Stomach (tissue), 9 donors: Measurements from ENCODE around the gene STXBP6. TPM values are rescaled to one million over a fixed set of nuclear protein-coding genes. Genes with fewer than 3 reads are reported as not detected.

ENCODE experiments used
- DNase-seq, 2 donors: peaks; one replicate each; pipeline versions ENCODE4 v3.0.0 to v3.0.0-alpha.2; 2013 to 2019
- H3K27ac ChIP-seq, 5 donors: fragments of 200-600 bp in 4 of 5; sonication (generic) in 4 of 5; one replicate each; pipeline ENCODE4 v1.5.1; 2013 to 2019; ENCODE audit warnings: mild to moderate bottlenecking in 1 of 5, moderate library complexity in 1 of 5
- H3K27me3 ChIP-seq, 3 donors: fragments of 200-600 bp; sonication (generic); one replicate each; pipeline ENCODE4 v1.5.1; 2017 to 2019; ENCODE audit warnings: mixed run types in 1 of 3
- H3K36me3 ChIP-seq, 4 donors: fragments of 200-600 bp; sonication (generic); 1 replicate in 3 of 4; 2 replicates in 1 of 4; pipeline ENCODE4 v1.5.1; 2016 to 2019
- H3K4me1 ChIP-seq, 4 donors: fragments of 200-600 bp; sonication (generic); one replicate each; pipeline ENCODE4 v1.5.1; 2016 to 2019
- H3K4me3 ChIP-seq, 4 donors: fragments of 200-600 bp; sonication (generic) in 3 of 4; one replicate each; pipeline ENCODE4 v1.5.1; 2016 to 2019; ENCODE audit warnings: mild to moderate bottlenecking in 1 of 4
- H3K9me3 ChIP-seq, 4 donors: fragments of 200-600 bp; sonication (generic); one replicate each; pipeline ENCODE4 v1.5.1; 2016 to 2019
- CTCF ChIP-seq, 7 experiments: fragments of 450-650 bp in 4 of 7; fragments of 200-600 bp in 3 of 7; sonication (generic) in 3 of 7; IDR thresholded peaks; one replicate each; pipeline ENCODE4 v1.5.1; 2016 to 2019; ENCODE audit warnings: antibody characterized with exemption in 7 of 7, control low read depth in 2 of 7, mild to moderate bottlenecking in 1 of 7
- EP300 ChIP-seq: sonication (generic); formaldehyde crosslinking; IDR thresholded peaks from one replicate; pipeline ENCODE4 v1.6.1; 2017; ENCODE audit warnings: antibody characterized with exemption
- POLR2A ChIP-seq, 4 donors: fragments of 450-650 bp; IDR thresholded peaks; one replicate each; pipeline ENCODE4 v1.6.1; 2016; ENCODE audit warnings: antibody characterized with exemption in 4 of 4, control low read depth in 2 of 4, mild to moderate bottlenecking in 1 of 4, moderate library complexity in 1 of 4
- POLR2AphosphoS5 ChIP-seq, 3 donors: sonication (generic); formaldehyde crosslinking; IDR thresholded peaks; one replicate each; pipeline ENCODE4 v1.6.1; 2016; ENCODE audit warnings: antibody characterized with exemption in 3 of 3
- WGBS, 5 donors: extraction: QIAGEN DNeasy Blood & Tissue Kit in 3 of 5; methylation state at CpG; one replicate each; pipeline versions ENCODE4 v1.1.5 to v1.1.7; 2013 to 2018; 5-methylcytosine and 5-hydroxymethylcytosine counted together
- intact Hi-C: fragments of 100-400 bp; cut with DNase I; formaldehyde crosslinking; loops from one replicate; pipeline ENCODE4 v1.15.1; 2023; ENCODE audit warnings: low total_unique reads
- polyA plus RNA-seq, 3 donors: library from polyadenylated mRNA; stranded (reverse); fragments of 200-250 nt; gene quantifications; one replicate each; pipeline ENCODE4 v1.2.3, GENCODE V29; 2013
- total RNA-seq, 5 donors: library from RNA; depleted of rRNA; stranded (reverse); fragments of >200 nt; gene quantifications; one replicate each; pipeline versions ENCODE4 v1.1.0 to v1.2.3, GENCODE V29; 2014 to 2016
- donor health status: healthy with polysubstance abuse.
- donor health status: Bipolar disorder and iron deficiency.
- donor health status: healthy.

The STXBP6 gene
- total and polyA plus RNA-seq, 8 donors, result 7.4 to 37.1 (median 15.2) TPM

- Histone ChIP-seq H3K4me3 (no peak overlapping the region), H3K27me3 (no peaks in the 10 kb centered on the region), H3K27ac (no peak overlapping the region), H3K9me3 (no peaks in the 10 kb centered on the region), H3K36me3 (peaks cover 0 to 15% (median 10%) of the 10 kb centered on the region in 4 donors), H3K4me1 (peaks cover 0 to 17% (median 2%) of the 10 kb centered on the region in 4 donors)
- WGBS, 5 donors, result 75 to 94% (median 89%) methylated on average over 1 of the region's 1 CpG
- DNase-seq, result no peak
- intact Hi-C loops, result no loop called here
- TF ChIP-seq POLR2A (IDR thresholded peaks at IDR 0.05) (no peak), POLR2AphosphoS5 (IDR thresholded peaks at IDR 0.05) (no peak), EP300 (no peak), CTCF (IDR thresholded peaks at IDR 0.05) (no peak)
These were observed 192.7 kb downstream of the STXBP6 start for GRCh38 chr14:24857277-24857676.

DNA sequence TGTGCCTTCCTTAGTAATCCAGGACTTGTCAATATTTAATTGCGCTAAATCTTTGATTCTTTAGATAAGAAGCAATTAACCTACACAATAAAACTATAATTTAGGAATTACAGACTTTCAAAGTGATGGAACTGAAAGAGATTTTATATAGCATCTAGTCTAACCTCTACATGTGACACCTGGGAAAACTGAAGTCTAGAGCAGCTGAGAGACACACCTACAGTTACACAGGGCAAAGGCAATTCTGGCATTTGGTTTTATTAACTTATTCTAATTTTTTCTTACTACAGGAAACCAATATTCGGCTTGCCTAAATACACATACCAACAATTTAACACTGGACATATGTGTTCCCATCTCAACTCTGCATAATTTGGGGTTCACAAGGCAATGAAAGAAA lies 196.5 kb downstream of the STXBP6 start:
- H3K4me3 ChIP-seq, result no peak overlapping the region
- WGBS, 5 donors, result 76 to 90% (median 85%) methylated on average over 2 of the region's 2 CpGs
- H3K36me3 ChIP-seq, result peaks cover 0 to 15% (median 10%) of the 10 kb centered on the region in 4 donors
- TF ChIP-seq POLR2A (IDR thresholded peaks at IDR 0.05) (no peak), CTCF (IDR thresholded peaks at IDR 0.05) (no peak), POLR2AphosphoS5 (IDR thresholded peaks at IDR 0.05) (no peak), EP300 (no peak)
- DNase-seq, result no peak
- H3K27ac ChIP-seq, result no peak overlapping the region
- H3K9me3 ChIP-seq, result no peaks in the 10 kb centered on the region
- intact Hi-C loops, result no loop called here
- H3K4me1 ChIP-seq, result no peaks in the 10 kb centered on the region
- H3K27me3 ChIP-seq, result no peaks in the 10 kb centered on the region

GRCh38 chr14:24852312-24853060 lies 197.5 kb downstream of the STXBP6 start:
- TF ChIP-seq CTCF (IDR thresholded peaks at IDR 0.05), result no peak
- intact Hi-C loops, result no loop called here
- peaks cover 0 to 15% (median 10%) of the 10 kb centered on the region in 4 donors for H3K36me3 ChIP-seq
- no peaks in the 10 kb centered on the region for H3K27me3 ChIP-seq
- H3K9me3 ChIP-seq, result no peaks in the 10 kb centered on the region
- no peaks in the 10 kb centered on the region for H3K4me1 ChIP-seq
- no peak for DNase-seq
- H3K27ac ChIP-seq, result no peak overlapping the region
- H3K4me3 ChIP-seq, result no peak overlapping the region
- WGBS, 5 donors, result 79 to 87% (median 84%) methylated on average over 6 of the region's 6 CpGs

DNA sequence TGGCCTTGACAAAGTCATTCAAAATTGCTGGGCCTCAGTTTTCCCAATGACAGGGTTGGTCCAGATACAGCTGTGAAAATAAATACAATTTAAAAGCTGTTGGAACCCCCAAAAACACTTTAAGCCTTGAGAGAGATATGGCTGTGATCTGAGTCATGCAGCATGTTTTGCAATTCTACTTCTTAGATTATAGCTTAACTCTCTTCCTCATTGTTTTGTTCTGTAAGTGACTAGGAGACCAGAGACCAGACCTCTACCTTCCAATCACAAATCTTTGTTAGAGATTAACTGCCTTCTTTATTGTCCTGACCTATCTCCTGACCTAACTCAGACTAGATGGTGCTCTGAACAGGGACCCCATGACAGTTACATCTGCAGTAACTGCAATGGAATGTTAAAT lies 198.1 kb downstream of the STXBP6 start:
- TF ChIP-seq EP300, result no peak
- intact Hi-C loops, result no loop called here
- H3K4me3 ChIP-seq, result no peak overlapping the region
- no peaks in the 10 kb centered on the region for H3K4me1 ChIP-seq
- no peaks in the 10 kb centered on the region for H3K27me3 ChIP-seq
- peaks cover 0 to 15% (median 10%) of the 10 kb centered on the region in 4 donors for H3K36me3 ChIP-seq
- H3K27ac ChIP-seq, result no peak overlapping the region
- no peaks in the 10 kb centered on the region for H3K9me3 ChIP-seq
- no peak for DNase-seq

GRCh38 chr14:24851406-24851805 lies 198.5 kb downstream of the STXBP6 start:
- Histone ChIP-seq H3K4me3 (no peak overlapping the region), H3K27ac (no peak overlapping the region), H3K27me3 (no peaks in the 10 kb centered on the region), H3K4me1 (no peaks in the 10 kb centered on the region), H3K36me3 (peaks cover 0 to 15% (median 10%) of the 10 kb centered on the region in 4 donors), H3K9me3 (no peaks in the 10 kb centered on the region)
- TF ChIP-seq CTCF (IDR thresholded peaks at IDR 0.05) (no peak), EP300 (no peak), POLR2A (IDR thresholded peaks at IDR 0.05) (no peak), POLR2AphosphoS5 (IDR thresholded peaks at IDR 0.05) (no peak)
- 86 to 93% (median 89%) methylated on average over 4 of the region's 4 CpGs for WGBS, 5 donors
- DNase-seq, result no peak
- intact Hi-C loops, result no loop called here
